HG03064 (cell line): ENCODE results near the gene DRD2.

Experiments
- ATAC-seq: cut with Tn5 transposase; IDR thresholded peaks from one replicate; pipeline ENCODE4 v1.9.1; 2021; ENCODE audit warnings: low read depth; ENCODE audit not compliant: unreplicated experiment

DRD2 gene

GRCh38 chr11:113447621-113448315, 27.4 kb downstream of the DRD2 start:
- no peak for ATAC-seq

GRCh38 chr11:113446938-113447337, 28.3 kb downstream of the DRD2 start:
- ATAC-seq: no peak

- no peak for ATAC-seq
These were observed 29.1 kb downstream of the DRD2 start for GRCh38 chr11:113446112-113446511.

GRCh38 chr11:113444502-113445123, 30.6 kb downstream of the DRD2 start:
- no peak for ATAC-seq

- no peak for ATAC-seq
These were observed 34.4 kb downstream of the DRD2 start for GRCh38 chr11:113440816-113441215.

GRCh38 chr11:113436672-113437252, 38.4 kb downstream of the DRD2 start:
- no peak for ATAC-seq

- ATAC-seq: no peak
These were observed 39.8 kb downstream of the DRD2 start for GRCh38 chr11:113435190-113435968.

- ATAC-seq: no peak
These were observed 43.5 kb downstream of the DRD2 start for GRCh38 chr11:113431746-113432145.

GRCh38 chr11:113426686-113427085, 48.5 kb downstream of the DRD2 start:
- ATAC-seq: no peak

GRCh38 chr11:113420808-113421207, 54.4 kb downstream of the DRD2 start:
- no peak for ATAC-seq

- ATAC-seq: no peak
These were observed 55.7 kb downstream of the DRD2 start for GRCh38 chr11:113419454-113420003.

- no peak for ATAC-seq
These were observed 57.8 kb downstream of the DRD2 start for GRCh38 chr11:113417428-113417827.

- ATAC-seq: no peak
These were observed 59.9 kb downstream of the DRD2 start for GRCh38 chr11:113415343-113415742.

- ATAC-seq: no peak
These were observed 62.5 kb downstream of the DRD2 start for GRCh38 chr11:113412675-113413074.

GRCh38 chr11:113411536-113411935, 63.7 kb downstream of the DRD2 start:
- ATAC-seq: no peak

- no peak for ATAC-seq
These were observed 64.6 kb downstream of the DRD2 start for GRCh38 chr11:113410414-113411135.

- ATAC-seq: no peak
These were observed 65.7 kb downstream of the DRD2 start for GRCh38 chr11:113409526-113409925.

- no peak for ATAC-seq
These were observed 66.3 kb downstream of the DRD2 start for GRCh38 chr11:113408887-113409286.

- no peak for ATAC-seq
These were observed 67.0 kb downstream of the DRD2 start for GRCh38 chr11:113408206-113408605.

- no peak for ATAC-seq
These were observed 68.0 kb downstream of the DRD2 start for GRCh38 chr11:113407163-113407562.
